Superior temporal gyrus (tissue), 1 donor: ENCODE data around the gene TRIM3.
A peak's percentile ranks its signal among the peaks of the same experiment; 100 is the strongest.

Experiments
- DNase-seq: peaks from one replicate; pipeline ENCODE4 v3.0.0-alpha.2; 2016; ENCODE audit errors: extremely low spot score

Gene TRIM3

DNA sequence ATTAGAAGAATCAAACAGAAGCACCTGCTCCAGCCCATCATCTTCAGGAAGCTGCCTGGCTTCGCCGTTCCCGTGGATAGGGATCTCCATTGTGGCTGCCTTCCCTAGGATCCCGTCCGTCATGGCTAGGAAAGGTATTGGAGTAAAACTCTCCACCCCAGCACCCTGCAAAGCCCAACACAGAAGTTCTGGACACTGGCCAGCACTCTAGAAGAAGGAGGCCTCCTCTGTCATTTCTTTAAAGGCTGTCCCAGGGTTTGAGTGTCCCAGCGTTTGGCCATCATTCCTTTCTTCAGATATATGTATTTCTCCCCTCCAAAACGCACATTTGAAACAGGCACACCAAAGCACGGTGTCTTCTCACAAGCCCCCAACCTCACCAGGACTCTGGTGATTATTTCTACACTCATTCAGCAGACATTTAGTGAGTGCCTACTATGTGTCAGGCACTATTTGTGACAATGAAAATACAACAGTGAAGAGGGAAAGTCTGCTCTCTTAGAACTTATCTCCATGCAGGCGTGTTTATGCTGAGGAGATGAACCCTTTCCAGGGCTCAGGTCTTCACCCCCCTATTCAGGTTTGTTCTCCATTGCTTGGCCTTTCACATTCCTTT, 6.7 kb upstream of the TRIM3 start:
- no peak for DNase-seq

DNA sequence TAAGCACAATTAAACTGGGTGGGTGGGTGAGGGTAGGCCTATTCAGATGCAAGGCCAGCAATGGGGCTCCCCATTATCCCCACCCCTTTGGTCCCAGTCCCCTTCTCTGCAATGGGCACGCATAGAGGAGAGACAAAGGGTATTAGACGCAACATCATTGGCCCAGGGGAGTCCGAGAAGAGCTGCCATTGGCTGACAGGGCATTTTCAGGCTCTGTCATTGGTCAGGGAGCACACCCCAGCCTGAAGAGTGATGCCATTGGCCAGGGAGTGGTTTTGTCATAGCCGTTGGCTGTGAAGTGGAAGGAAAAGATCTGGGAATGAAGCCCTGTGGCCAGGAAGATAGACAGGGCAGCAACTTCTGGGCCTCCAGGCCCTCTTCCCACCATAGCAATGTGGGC, 2.8 kb upstream of the TRIM3 start:
- no peak for DNase-seq

DNA sequence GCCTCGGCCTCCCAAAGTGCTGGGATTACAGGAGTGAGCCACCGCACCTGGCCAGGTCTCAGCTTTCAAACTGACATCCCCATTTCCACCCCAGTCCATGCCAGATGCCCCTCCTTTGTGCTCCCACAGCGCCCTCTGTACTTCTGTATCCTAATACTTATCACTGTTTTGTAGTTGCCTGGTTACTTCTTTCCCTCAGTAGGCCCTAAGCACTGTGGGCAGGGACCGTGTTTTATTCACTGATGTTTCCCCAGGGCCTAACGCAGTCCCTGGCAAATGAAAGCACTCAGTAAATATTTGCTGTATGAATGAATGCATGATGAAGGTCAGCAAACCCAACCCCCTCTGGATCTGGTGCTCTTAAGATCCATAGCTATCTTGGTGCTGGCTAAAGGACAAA, 2.2 kb upstream of the TRIM3 start:
- DNase-seq: no peak

DNA sequence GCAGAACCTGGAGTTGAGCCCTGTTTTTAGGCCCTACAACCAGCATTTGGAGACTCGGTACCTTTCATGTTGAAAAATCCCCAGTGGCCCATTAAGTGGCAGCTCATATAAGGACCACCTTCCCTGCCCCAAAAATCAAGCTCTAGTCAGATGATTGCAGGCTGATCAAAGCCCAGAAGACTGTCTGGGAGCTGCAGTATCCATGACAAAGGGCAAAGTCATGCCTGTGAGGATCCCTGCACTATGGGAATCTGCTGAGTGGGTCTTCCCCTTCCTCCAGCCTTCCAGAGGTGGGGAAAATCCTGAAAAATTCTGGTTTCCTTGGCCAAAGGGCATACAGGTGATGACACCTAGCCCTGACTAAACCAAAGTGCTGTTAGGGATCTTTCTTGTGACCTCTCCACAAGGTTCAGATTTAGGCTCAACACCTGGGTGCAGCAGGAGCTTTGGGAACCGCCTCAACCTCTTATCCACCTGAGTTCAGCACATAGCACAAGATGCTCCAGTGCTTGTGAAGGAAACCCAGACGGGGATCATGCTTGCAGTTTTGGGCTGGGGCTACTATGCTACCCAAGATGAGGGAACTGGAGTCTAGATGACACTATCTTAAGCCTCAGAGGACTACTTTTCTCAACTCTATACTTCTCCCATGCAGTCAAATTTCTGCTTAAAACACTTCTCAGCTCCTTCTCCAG, 1.2 kb upstream of the TRIM3 start:
- no peak for DNase-seq

DNA sequence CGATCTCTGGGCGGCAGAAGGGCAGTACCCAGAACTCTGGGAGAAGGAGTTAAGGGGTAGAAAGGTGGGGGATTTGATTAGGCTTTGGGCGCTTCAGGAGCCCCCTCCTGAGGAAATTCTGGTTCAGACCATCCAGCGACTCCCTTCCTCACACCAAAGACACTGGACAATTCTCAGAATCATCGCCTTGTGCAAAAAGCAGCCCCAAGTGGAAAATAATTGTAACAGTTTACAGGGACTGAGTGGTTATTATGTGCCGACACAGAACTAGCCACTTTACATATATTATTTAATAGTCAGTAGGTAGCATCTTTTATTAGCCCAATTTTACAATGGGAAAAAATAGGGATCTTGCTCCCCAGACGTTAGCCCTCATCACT, 662 bp upstream of the TRIM3 start:
- no peak for DNase-seq

DNA sequence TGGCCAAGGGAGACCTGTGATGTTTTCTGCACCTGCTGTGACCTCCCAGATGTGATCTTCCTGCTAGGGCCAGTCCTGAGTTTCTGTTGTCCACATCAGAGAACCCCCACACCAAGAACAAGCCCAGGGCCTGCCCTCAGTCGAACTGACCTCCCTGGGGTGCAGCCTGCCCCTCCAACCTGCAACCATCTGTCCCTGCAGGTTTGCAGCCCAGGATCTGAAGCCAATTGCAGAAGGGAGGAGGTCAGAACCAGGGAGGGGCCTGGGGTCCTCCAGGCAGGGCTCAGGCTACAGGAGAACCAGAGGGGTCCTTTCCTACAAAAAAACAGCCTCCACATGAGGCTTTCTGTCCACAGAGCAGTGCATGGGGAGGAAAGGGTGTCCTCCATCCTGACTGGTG, 807 bp downstream of the TRIM3 start:
- no peak for DNase-seq

DNA sequence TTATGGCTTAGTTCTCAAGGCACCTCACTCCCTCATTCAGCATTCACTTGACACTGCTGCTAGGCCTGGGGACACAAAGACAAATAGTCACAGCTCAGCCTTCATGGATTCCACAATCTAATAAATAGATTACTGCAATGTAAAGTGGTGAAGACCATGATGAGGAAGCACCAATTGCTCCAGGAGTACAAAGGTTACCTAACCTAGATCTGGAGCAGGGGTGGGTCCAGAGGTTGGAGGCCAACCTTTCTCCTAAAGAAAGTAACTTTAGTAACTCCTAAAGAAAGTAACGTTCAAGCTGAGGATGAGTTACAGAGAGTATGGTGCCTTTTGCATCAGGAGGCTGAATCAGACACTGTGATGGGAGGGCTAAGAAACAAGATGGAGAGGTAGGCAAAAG, 4.1 kb downstream of the TRIM3 start:
- no peak for DNase-seq

DNA sequence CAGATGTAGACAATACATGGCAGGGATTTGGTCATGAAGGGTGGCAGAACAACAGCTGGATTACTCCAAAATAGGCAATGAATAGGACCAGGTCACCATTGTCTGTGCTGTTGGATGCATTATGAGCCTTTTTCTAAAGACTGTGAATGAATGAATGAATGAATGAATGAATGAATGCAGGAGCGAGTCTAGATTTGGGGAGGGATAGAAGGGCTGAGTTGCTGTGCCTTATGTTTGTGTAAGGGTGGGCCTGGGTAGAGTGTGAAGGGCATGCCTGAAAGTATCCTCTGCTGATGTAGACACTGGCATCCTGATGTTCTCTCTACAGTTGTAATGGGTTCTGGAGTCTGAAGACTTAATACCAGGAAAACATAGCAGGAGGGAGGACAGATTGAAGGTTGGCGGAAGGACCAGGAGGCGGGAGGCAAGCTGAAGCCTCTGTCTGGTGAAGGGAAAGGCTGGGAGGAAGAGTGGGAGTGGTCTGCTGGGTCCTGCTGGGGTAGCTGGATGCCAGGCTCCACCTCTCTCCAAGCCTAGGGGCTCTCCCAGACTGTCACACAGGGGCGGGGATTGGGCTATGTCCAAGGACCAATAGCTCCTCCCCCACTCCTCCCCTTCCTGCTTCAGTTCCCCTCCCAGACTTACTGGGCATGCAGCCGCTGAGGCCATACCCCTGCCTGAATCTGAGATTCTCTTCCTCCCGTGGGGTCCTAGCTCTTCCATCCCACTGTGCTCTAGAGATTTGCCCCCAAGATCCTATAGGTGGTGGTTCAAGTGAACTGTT, 4.8 kb downstream of the TRIM3 start:
- peak; percentile 91 for DNase-seq

DNA sequence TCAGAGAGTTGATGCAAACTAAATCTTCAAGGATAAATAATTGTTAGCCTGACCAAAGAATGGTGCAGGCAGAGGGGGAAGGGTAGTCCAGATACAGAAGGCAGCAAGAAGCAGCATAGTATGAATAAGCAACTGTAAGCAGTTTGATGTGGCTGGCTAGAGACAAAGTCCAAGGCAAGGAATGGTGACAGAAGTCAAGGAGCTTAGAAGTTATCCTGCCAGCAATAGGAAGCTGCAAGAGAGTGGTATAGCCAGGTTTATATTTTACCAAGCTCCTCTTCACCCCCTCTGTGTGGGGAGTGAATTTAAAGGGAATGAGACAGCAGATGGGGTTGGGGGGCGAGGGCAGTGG, 14.7 kb downstream of the TRIM3 start:
- no peak for DNase-seq

DNA sequence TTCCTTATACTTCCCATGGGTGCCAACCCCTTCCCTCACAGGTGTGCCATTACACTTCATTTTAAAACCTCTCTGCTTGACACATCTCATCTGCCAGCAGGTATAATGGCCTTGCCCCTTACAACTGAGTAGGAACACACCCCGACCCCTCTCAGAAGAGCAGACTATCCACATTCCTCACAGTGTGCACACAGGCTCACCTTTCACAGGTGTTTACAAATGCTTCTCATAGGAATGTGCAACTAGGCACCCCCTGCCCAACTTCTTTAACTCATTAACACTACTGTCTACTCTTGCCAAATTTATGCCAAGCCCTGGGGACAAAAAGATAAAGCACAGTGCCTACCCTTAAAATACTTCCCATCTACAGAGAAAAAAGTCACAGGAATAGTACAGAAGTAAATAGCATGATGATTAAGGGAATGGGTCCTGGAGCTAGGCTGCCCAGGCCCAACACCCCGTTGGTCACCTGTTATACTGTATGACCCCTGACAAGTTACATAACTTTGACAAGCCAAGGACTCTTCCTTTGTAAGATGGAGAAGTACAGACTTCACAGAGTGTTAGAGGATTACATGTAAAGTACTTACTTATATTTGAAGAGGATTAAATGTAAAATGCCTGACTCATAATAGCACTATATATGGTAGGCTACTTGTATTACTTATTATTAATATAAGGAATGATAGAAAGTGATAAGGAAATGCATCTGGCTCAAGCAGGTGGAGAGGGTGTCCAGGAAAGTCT, 15.2 kb downstream of the TRIM3 start:
- DNase-seq: no peak

DNA sequence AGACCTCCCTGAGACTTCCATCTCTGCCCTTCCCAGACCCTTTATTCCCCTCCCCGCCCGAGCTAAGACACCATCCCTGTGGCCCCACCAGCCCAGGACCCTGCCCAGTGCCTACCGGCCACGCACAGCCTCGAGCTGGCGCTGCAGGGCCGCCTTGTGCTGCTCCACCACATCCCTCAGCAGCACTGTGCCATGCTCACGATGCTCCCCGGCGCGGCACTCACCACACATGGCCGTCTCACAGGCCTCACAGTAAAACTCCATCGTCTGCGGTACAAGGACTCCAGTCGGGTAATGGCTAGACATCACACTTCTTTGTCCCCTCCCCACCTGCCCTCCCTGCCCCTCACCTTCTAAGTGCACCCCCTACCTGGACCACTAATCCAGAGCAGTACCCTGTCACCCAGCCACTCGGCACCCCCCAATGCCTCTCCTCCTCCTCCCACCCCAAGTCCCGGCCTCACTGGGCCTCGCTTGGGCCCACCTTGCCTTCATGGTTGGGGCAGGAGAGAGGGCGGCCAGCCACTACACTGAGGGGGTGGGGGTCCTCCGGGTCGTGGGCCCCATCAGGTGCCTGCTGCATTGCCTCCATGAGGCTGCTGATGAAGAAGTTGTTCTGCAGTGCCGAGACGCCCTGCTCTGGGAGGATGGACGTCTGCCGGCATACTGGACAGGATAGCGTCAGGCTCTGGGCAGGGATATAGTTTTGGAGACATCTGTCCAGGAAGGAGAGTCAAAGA, 16.0 kb downstream of the TRIM3 start:
- DNase-seq: no peak

DNA sequence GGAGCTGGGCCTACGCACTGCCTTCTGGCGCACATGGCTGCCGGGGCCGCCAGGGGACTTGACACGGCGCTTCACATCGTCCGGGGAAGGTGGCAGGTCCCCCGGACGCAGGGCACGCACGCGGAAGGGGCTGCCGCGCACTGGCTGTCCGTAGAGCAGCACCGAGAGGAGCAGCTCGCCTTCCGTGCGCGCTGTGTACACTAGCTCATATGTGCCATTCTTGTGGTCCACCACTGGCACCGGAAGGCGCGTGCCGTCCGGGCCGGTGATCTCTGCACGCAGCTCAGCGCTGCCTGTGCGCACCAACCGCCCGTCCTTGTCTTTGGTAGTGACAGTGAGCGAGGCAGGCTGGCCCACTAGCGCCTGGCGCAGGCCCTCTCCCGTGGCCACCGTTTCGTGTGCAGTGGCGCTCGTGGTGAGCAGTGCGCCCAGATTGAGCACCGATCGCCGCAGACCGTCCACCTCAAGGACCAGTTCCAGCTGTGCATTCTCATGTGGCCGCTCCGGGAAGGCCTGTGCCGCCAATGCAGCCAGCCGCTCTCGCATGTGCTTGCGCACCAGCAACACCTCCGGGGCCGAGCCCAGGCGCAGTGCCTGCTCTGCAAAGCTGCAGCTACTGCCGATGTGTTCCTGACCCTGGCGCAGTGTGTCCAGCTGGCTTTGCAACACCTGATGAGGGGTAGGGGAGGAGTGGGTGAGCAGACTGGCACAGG, 17.2 kb downstream of the TRIM3 start:
- DNase-seq: no peak

DNA sequence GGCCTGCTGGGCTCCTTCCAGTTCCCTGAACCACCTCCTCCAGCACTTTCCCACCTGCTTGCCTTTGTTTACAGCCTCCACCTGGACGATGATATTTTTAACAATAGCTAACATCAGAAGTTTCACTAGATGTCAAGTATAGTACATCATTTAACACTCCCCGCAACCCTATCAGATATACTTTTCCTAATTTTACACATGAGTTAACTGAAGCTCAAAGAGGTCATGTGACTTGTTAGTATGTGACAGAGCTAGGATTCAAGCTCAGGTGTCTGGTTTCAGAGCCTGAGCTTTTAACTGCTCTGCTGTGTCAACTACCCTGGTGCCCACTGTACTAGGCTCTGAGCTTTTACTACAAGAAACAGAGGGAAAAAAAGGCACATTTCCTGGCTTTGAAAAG, 18.7 kb downstream of the TRIM3 start:
- DNase-seq: no peak

DNA sequence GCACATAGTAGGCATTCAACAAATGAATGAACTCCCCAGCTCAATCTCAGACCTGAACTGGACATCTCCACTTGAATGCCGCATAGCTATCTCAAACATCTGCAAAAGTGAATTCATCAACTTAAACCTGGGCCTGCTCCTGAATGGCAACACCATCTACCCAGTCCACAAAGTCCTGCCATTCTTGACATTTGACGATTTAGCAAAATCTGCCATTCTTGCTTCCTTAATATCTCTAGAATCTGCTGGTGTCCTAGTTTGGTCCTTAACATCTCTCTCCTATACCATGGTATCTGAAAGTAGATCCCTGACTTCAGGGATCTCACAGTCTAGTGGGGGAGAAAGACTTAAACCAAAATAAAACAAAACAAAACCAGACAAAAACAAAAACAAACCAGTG, 20.6 kb downstream of the TRIM3 start:
- DNase-seq: no peak

DNA sequence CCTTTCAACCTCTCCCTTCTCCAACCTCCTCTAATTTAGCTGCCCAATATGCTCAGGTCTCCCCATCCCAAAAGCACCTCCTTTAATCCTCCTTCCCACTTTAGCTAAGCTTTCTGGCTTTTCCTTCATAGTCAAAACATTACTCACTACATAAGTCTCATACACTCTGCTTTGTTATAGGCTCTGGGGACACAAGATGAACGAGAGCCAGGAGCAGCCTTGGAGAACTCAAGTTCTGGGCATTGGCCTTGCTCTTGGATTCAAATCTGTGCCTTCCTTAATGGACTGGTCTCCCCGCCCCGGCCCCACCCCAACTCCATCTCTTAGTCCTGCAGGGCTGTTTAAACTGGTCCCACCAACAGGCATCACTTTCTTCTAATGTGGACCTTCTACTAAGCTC, 21.5 kb downstream of the TRIM3 start:
- no peak for DNase-seq

DNA sequence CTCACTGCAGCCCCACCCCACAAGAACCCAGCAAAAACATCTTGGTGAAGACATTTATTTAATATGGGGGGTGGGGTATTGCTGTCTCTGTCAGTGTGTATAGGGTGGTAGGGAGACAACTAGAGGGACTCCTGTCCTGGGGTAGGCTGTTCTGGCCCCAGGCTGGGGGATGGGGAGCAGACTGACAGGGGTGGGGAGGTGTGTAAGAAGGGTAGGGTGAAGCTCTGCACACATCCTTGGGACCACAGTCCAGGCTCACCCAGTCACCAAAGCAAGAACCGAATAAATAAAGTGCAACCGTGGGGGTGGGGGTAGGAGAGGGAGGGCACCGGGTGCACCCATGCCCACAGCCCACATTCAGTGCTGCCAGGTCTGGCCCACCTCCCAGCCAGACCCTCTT, 25.2 kb downstream of the TRIM3 start:
- DNase-seq: no peak

DNA sequence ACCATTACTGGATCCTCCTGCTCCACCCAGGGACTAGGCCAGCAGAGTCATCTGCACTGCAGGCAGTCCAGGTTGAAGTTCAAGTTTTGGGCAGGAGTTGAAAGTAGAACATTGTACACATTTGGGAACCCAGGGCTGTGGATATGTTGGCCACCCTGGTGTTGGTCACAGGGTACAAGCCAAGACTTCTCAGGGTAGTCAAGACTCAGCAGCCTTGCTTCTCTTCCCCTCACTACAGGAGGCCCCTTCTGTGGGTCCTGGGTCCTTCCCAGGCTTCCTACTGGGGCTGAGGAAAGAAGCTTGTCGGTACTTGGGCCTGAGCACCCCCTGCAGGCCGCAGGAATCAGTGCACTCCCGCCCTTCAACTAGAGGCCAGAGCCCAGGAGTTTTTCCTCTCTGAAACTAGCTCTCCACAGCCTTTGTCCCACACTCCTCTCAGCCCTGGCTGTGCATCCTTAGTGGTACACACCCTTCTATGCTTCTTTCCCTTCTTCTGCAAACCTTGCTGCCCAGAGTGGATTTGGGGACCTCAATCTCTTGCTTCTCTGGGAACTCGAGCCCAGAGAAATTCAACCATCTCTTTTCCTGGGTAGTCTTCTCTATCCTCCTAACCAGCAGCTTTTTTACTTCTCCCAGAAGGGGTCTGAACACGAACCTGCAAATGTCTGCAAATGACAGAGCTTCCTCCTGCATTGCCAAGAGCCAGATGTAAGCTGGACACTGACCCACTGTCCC, 30.3 kb downstream of the TRIM3 start:
- DNase-seq: peak; percentile 88

DNA sequence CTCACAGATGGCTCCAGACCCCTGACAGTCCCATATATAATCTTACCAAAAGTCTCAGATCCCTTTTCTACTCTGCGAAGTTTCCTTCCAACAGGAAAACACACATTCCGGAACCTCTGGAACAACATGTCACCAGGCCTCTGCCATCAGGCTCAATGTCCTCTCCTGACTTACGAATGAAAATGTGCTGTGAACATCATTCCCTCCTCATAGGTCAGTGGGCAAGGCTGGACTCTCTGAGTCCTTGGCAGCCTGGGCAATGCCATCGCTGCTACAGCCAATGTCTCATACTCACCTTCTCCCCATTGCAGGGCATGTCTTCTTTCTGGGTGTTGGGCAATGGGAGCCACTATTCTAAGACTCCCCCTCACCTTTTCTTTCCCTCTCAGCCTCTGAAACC, 31.3 kb downstream of the TRIM3 start:
- no peak for DNase-seq

DNA sequence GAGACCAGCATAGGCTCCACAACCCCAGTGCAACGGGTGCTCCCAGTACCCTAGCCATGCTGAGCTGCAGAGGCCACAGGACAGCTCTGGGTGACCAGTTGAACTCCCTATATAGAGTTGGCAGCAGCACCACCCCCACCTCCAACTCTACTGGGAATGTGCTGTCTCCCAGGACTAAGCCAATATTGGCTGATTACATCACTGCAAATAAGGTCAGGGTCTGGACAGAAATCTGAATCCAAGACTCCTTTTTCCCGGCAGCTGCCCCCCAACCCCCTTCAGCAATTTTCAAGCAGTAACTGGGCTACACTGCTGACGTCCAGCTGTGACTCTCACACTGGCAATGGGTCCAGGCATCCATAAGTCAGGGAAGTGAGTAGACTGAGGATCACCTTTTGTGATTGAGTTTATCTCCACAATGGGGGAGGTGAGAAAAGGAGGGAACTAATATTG, 32.8 kb downstream of the TRIM3 start, which contains the start of gene HPX:
TSS of gene HPX (minus strand) at position 82 of the 453 bp plus-strand sequence. CDS start at position 58, 24 bp downstream.
- no peak for DNase-seq

DNA sequence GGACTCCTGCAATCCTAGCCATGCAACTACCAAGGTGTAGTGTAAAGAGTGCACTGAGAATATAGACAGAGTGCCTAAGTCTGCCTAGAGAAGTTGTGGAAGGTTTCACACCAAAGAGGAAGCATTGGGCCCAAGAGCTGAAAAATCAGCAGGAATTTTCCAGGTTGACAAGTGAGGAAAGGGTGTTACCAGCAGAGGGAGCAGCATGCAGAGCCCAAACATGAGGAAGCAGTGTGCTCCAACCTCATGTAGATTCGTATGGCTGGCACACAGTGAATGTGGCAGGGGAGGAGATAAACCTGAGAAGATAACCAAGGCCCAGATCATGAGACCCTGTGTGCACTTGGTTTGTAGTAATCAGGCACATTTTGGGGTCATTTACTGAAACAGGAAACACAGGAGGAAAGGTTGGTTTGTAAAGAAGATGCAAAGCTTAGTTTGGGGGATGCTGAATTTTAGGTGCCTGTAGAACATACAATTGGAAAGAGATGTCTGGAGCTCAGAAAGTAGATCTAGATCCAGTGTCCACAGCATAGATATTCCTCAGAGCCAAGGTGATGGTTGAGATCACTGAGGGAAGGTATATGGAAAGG, 34.7 kb downstream of the TRIM3 start:
- peak; percentile 83 for DNase-seq
